Measurements from ENCODE around the gene LCN15.

- no peak for TF ChIP-seq ESRRG (CRISPR knock-in tag; IDR thresholded peaks at IDR 0.05)
- TF ChIP-seq ARNTL (CRISPR knock-in tag; IDR thresholded peaks at IDR 0.05; ENCODE audit: borderline replicate concordance, low read depth): no peak
Measured at GRCh38 chr9:136719195-136719880, 45.0 kb downstream of the LCN15 start.

Data from SK-N-SH treated with all-trans-retinoic acid at 6 μM for 48 hours (cell line).